AG04450 (cell line): ENCODE results near the gene COPA. TPM values are rescaled to one million over a fixed set of nuclear protein-coding genes. Genes with fewer than 3 reads are reported as not detected.

ENCODE experiments used
- CTCF ChIA-PET: fragments of 300-600, 350-600 bp; formaldehyde crosslinking; extraction: SDS; loops from one replicate; lab custom pipeline; 2022; ENCODE audit warnings: antibody characterized with exemption, inconsistent platforms; lab: Charles Lee
- POLR2A ChIA-PET: fragments of 350-600 bp; formaldehyde crosslinking; extraction: SDS; loops from one replicate; lab custom pipeline; 2021; ENCODE audit warnings: antibody characterized with exemption, inconsistent platforms; lab: Yijun Ruan, JAX
- DNase-seq: peaks from one replicate; pipeline ENCODE4 v3.0.0-alpha.2; 2011; ENCODE audit warnings: low read depth, low spot score
- H3K27ac ChIP-seq: one replicate; pipeline ENCODE4 v1.5.1; 2012; ENCODE audit warnings: low read depth, low read length, control low read depth
- H3K27me3 ChIP-seq: one replicate; pipeline ENCODE4 v1.6.0; 2012; ENCODE audit warnings: low read length; ENCODE audit not compliant: control insufficient read depth, insufficient read depth
- H3K4me3 ChIP-seq: 2 replicates; pipeline ENCODE4 v1.5.1; 2011; ENCODE audit warnings: mild to moderate bottlenecking, low read depth, low read length, control low read depth
- H3K9me3 ChIP-seq: 2 replicates; pipeline ENCODE4 v1.5.1; 2012; ENCODE audit warnings: low read length; ENCODE audit not compliant: control insufficient read depth, insufficient read depth
- CTCF ChIP-seq: IDR thresholded peaks from 2 replicates; pipeline ENCODE4 v1.5.1; 2011; ENCODE audit warnings: low read depth, low read length, control low read depth, inconsistent platforms
- polyA plus RNA-seq: library from polyadenylated mRNA; depleted of rRNA; stranded (reverse); fragments of >200 nt; gene quantifications from 2 replicates; pipeline ENCODE4 v1.2.3, GENCODE V29; 2011

The COPA gene
- polyA plus RNA-seq, 1 experiment: 384 TPM

GRCh38 chr1:160359559-160360226 is 16.6 kb upstream of the COPA start:
- H3K27me3 ChIP-seq: no peaks in the 10 kb centered on the region
- H3K4me3 ChIP-seq: no peak overlapping the region
- POLR2A ChIA-PET: no interaction called here
- H3K9me3 ChIP-seq: no peaks in the 10 kb centered on the region
- no peak for DNase-seq
- 0 out of 2 replicates have a peak, but pooled peaks have one; percentile 15 for TF ChIP-seq CTCF
- CTCF ChIA-PET: interaction anchor here (1.2 to 2.1 kb wide), 2 partner anchors 17 to 251 kb away, joined by 4 to 7 read pairs; no protein-coding TSS in a partner anchor
- H3K27ac ChIP-seq: no peak overlapping the region

GRCh38 chr1:160358073-160358472 is 15.0 kb upstream of the COPA start:
- Histone ChIP-seq H3K4me3 (no peak overlapping the region), H3K27me3 (no peaks in the 10 kb centered on the region), H3K9me3 (no peaks in the 10 kb centered on the region), H3K27ac (no peak overlapping the region)
- no peak for TF ChIP-seq CTCF
- ChIA-PET CTCF (interaction anchor here (1.0 kb wide), 3 partner anchors 18 to 19 kb away, joined by 3 to 4 read pairs (median 3); no protein-coding TSS in a partner anchor), POLR2A (no interaction called here)
- no peak for DNase-seq

GRCh38 chr1:160357286-160358002 is 14.4 kb upstream of the COPA start:
- DNase-seq: no peak
- no peaks in the 10 kb centered on the region for H3K9me3 ChIP-seq
- POLR2A ChIA-PET: no interaction called here
- no peak overlapping the region for H3K27ac ChIP-seq
- CTCF ChIA-PET: interaction anchor here (0.6 to 1.0 kb wide), 4 partner anchors 18 to 469 kb away, joined by 3 to 7 read pairs (median 4); no protein-coding TSS in a partner anchor
- TF ChIP-seq CTCF: no peak
- no peaks in the 10 kb centered on the region for H3K27me3 ChIP-seq
- no peak overlapping the region for H3K4me3 ChIP-seq

- POLR2A ChIA-PET: interaction anchor here (1.5 kb wide), 1 partner anchor 14 kb away, joined by 3 read pairs; no protein-coding TSS in a partner anchor
- H3K4me3 ChIP-seq: no peak overlapping the region
Observed at GRCh38 chr1:160354388-160354985, 11.4 kb upstream of the COPA start.

More at GRCh38 chr1:160354388-160354985, 11.4 kb upstream of the COPA start:
- DNase-seq: no peak
- no peaks in the 10 kb centered on the region for H3K9me3 ChIP-seq
- peak; percentile 55 for TF ChIP-seq CTCF
- H3K27me3 ChIP-seq: no peaks in the 10 kb centered on the region
- H3K27ac ChIP-seq: no peak overlapping the region
- CTCF ChIA-PET: interaction anchor here (0.6 to 7.3 kb wide), 11 partner anchors 10 to 282 kb away, joined by 3 to 74 read pairs (median 4); partner anchors contain the start of genes COPA and NCSTN
